Epithelial cell of proximal tubule (primary cell): ENCODE measurements around the gene MCF2L. TPM values are rescaled to one million over a fixed set of nuclear protein-coding genes. Genes with fewer than 3 reads are reported as not detected.
"Not testable (repeated sequence)": the region's sequence is repeated elsewhere in the genome, so short reads cannot be mapped to it uniquely, and the experiment has no call there.

ENCODE experiments used
- DNase-seq: peaks from one replicate; pipeline ENCODE4 v3.0.0-alpha.2; 2011; ENCODE audit warnings: low read depth
- H3K4me3 ChIP-seq: 2 replicates; pipeline ENCODE4 v1.5.1; 2011; ENCODE audit warnings: low read depth, mild to moderate bottlenecking, low read length
- CTCF ChIP-seq: conservative IDR thresholded peaks from 2 replicates; pipeline ENCODE4 v1.5.1; 2012; ENCODE audit warnings: low read depth, mild to moderate bottlenecking, low read length
- total RNA-seq: library from RNA; depleted of rRNA; stranded (reverse); fragments of >200 nt; gene quantifications from 2 replicates; pipeline ENCODE4 v1.2.3, GENCODE V29; 2015

Gene MCF2L
- total RNA-seq, 1 donor from 2014 or later = 10.8 TPM

- DNase-seq = no peak
- peak overlapping the region; percentile 4 for H3K4me3 ChIP-seq
- no peak for TF ChIP-seq CTCF
Observed at GRCh38 chr13:113110048-113110851, 141.2 kb downstream of the MCF2L start.

- DNase-seq = no peak
- TF ChIP-seq CTCF = no peak
- no peak overlapping the region for H3K4me3 ChIP-seq
Observed at GRCh38 chr13:113110852-113111315, 141.9 kb downstream of the MCF2L start.

GRCh38 chr13:113111821-113112220, 142.8 kb downstream of the MCF2L start:
- not testable (repeated sequence) for DNase-seq

GRCh38 chr13:113112475-113112874, 143.5 kb downstream of the MCF2L start:
- not testable (repeated sequence) for H3K4me3 ChIP-seq, DNase-seq

More at GRCh38 chr13:113111821-113112220, 142.8 kb downstream of the MCF2L start:
- not testable (repeated sequence) for H3K4me3 ChIP-seq

GRCh38 chr13:113112893-113113845, 144.2 kb downstream of the MCF2L start:
- DNase-seq = no peak
- TF ChIP-seq CTCF = no peak
- H3K4me3 ChIP-seq = no peak overlapping the region

GRCh38 chr13:113113846-113114271, 144.8 kb downstream of the MCF2L start:
- no peak for TF ChIP-seq CTCF
- no peak for DNase-seq
- no peak overlapping the region for H3K4me3 ChIP-seq

GRCh38 chr13:113114511-113115362, 145.7 kb downstream of the MCF2L start:
- TF ChIP-seq CTCF = no peak

More at GRCh38 chr13:113114511-113115362, 145.7 kb downstream of the MCF2L start:
- H3K4me3 ChIP-seq = no peak overlapping the region
- DNase-seq = no peak
